ENCODE measurements around the gene GPR108.

DNA sequence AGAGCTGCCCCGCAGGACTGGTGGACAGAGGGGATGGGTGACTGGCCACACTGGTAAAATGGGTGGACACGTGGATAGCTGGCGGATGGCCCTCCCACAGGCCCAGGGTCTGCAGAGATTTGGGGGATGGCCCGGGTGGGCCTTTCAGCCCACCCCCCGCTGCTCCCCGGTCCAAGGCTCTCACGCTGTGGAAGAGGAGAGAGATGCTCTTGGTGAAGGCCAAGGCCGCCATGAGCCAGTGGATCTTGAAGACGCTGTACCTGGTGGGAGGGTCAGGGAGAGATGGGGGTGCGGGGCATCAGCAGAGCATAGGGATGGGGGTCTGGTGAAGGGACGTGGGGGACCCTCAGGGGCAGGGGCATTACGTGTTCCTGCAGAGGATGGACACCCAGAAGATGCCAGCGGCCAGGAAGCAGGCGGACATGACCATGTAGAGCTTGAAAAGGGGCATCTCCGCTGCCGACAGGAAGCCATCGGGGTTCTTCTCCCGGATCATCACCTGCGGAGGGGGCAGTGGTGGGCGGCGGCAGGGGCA lies 4.5 kb downstream of the GPR108 start:
- TF ChIP-seq POLR2AphosphoS5 (IDR thresholded peaks at IDR 0.05) (no peak), EZH2 (IDR thresholded peaks at IDR 0.05; ENCODE audit: borderline replicate concordance, insufficient read depth, low read length, poor library complexity, severe bottlenecking) (no peak), EP300 (conservative IDR thresholded peaks at IDR 0.05; ENCODE audit: poor library complexity, severe bottlenecking) (no peak)
- TF ChIP-seq, protein P1, sequence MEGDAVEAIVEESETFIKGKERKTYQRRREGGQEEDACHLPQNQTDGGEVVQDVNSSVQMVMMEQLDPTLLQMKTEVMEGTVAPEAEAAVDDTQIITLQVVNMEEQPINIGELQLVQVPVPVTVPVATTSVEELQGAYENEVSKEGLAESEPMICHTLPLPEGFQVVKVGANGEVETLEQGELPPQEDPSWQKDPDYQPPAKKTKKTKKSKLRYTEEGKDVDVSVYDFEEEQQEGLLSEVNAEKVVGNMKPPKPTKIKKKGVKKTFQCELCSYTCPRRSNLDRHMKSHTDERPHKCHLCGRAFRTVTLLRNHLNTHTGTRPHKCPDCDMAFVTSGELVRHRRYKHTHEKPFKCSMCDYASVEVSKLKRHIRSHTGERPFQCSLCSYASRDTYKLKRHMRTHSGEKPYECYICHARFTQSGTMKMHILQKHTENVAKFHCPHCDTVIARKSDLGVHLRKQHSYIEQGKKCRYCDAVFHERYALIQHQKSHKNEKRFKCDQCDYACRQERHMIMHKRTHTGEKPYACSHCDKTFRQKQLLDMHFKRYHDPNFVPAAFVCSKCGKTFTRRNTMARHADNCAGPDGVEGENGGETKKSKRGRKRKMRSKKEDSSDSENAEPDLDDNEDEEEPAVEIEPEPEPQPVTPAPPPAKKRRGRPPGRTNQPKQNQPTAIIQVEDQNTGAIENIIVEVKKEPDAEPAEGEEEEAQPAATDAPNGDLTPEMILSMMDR (IDR thresholded peaks at IDR 0.05; ENCODE audit: poor library complexity, severe bottlenecking): no peak
